Activated B cell treated with CpG ODN at 0.5 μM for 24 hours (primary cell): ENCODE results near the gene MKLN1. TPM values are rescaled to one million over a fixed set of nuclear protein-coding genes. Genes with fewer than 3 reads are reported as not detected.

Experiments
- ATAC-seq: fragments of 200-7000 bp; cut with Tn5 transposase; one replicate; pipeline ENCODE4 v1.10.0; 2021; ENCODE audit warnings: low read depth, mild to moderate bottlenecking, moderate library complexity
- CTCF ChIA-PET: fragments of 350-600 bp; sonication (Branson Sonifier 250); formaldehyde crosslinking; loops from one replicate; lab custom pipeline; 2021; ENCODE audit warnings: antibody characterized with exemption; lab: Charles Lee
- POLR2A ChIA-PET: fragments of 350-600 bp; sonication (Branson Sonifier 250); formaldehyde crosslinking; loops from one replicate; lab custom pipeline; 2021; ENCODE audit warnings: antibody characterized with exemption; lab: Charles Lee
- DNase-seq: peaks from one replicate; pipeline ENCODE4 v3.0.0; 2022
- H3K27ac Mint-ChIP-seq: one replicate; pipeline ENCODE4 v1.8.0; 2020; ENCODE audit warnings: mixed read lengths
- H3K27me3 Mint-ChIP-seq: one replicate; pipeline ENCODE4 v1.8.0; 2021; ENCODE audit warnings: mixed read lengths
- H3K36me3 Mint-ChIP-seq: one replicate; pipeline ENCODE4 v1.8.0; 2021; ENCODE audit warnings: low read depth, mixed read lengths
- H3K4me1 Mint-ChIP-seq: one replicate; pipeline ENCODE4 v1.8.0; 2021; ENCODE audit warnings: mixed read lengths
- H3K4me3 Mint-ChIP-seq: one replicate; pipeline ENCODE4 v1.8.0; 2020; ENCODE audit warnings: mild to moderate bottlenecking, mixed read lengths
- H3K9me3 Mint-ChIP-seq: one replicate; pipeline ENCODE4 v1.8.0; 2020; ENCODE audit warnings: mixed read lengths
- intact Hi-C: fragments of 100-400 bp; cut with micrococcal nuclease; formaldehyde crosslinking; loops from one replicate; pipeline ENCODE4 v1.15.1; 2024
- total RNA-seq: library from RNA; stranded (reverse); gene quantifications from 2 replicates; pipeline ENCODE4 v1.2.3, GENCODE V29; 2022
- TF ChIP-seq, protein P1 (sequence below): fragments of 200-600 bp; IDR thresholded peaks from one replicate; pipeline ENCODE4 v1.8.0; 2022; ENCODE audit warnings: antibody characterized with exemption, mild to moderate bottlenecking

Gene MKLN1
- total RNA-seq, 1 donor from 2014 or later: 64.6 TPM

DNA sequence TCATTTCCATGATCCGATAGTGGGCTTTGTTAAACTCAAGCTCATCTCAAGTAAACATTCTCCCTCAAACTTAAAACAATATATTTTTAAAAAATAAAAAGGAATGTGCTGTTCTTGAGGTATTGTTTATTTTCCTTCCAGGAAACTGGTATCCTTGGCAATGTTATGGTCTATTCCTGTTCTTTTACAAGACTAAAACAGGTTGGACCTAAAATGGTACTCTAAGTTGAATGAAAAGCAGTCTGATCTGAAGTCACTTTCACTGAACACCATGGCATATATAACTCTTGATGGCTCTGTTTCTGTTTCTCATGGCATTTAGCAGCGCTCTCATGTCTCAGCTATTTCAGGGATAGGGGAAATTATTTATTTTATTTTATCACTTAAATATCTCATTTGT lies 158.7 kb downstream of the MKLN1 start:
- DNase-seq: no peak
- H3K4me3 Mint-ChIP-seq: no peak overlapping the region
- TF ChIP-seq, protein P1, sequence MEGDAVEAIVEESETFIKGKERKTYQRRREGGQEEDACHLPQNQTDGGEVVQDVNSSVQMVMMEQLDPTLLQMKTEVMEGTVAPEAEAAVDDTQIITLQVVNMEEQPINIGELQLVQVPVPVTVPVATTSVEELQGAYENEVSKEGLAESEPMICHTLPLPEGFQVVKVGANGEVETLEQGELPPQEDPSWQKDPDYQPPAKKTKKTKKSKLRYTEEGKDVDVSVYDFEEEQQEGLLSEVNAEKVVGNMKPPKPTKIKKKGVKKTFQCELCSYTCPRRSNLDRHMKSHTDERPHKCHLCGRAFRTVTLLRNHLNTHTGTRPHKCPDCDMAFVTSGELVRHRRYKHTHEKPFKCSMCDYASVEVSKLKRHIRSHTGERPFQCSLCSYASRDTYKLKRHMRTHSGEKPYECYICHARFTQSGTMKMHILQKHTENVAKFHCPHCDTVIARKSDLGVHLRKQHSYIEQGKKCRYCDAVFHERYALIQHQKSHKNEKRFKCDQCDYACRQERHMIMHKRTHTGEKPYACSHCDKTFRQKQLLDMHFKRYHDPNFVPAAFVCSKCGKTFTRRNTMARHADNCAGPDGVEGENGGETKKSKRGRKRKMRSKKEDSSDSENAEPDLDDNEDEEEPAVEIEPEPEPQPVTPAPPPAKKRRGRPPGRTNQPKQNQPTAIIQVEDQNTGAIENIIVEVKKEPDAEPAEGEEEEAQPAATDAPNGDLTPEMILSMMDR: no peak
- POLR2A ChIA-PET: no interaction called here
- ATAC-seq: no peak
- CTCF ChIA-PET: interaction anchor here (1.1 kb wide), 1 partner anchor 28 kb away, joined by 3 read pairs; no protein-coding TSS in a partner anchor
- intact Hi-C loops: no loop called here
- H3K9me3 Mint-ChIP-seq: no peaks in the 10 kb centered on the region
- H3K4me1 Mint-ChIP-seq: peaks cover 13% of the 10 kb centered on the region
- H3K27ac Mint-ChIP-seq: no peak overlapping the region
- H3K36me3 Mint-ChIP-seq: peaks cover 43% of the 10 kb centered on the region
- no peaks in the 10 kb centered on the region for H3K27me3 Mint-ChIP-seq

DNA sequence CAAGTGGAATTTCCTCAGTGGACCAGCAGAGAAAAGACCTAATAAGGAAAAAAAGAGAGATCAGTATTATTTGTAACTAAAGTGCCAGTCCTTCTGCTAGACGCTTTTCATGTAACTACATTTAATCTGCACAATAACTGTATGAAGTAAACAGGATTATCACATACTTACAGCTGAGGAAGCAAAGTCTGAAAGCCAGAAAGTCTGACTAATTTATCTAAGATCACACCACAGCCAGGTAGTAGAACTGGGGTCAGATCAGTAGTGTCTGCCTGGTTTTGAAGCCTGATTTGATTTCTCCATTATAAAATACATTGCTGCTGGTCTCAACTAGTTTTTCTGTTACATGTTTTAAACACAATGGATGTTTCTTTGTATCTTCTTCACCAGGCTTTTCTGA lies 159.5 kb downstream of the MKLN1 start:
- ATAC-seq (no peak), DNase-seq (no peak)
- no peaks in the 10 kb centered on the region for H3K9me3 Mint-ChIP-seq
- TF ChIP-seq, protein P1: no peak
- no peak overlapping the region for H3K4me3 Mint-ChIP-seq
- no peaks in the 10 kb centered on the region for H3K27me3 Mint-ChIP-seq
- ChIA-PET POLR2A (no interaction called here), CTCF (interaction anchor here (1.1 kb wide), 1 partner anchor 27 kb away, joined by 3 read pairs; no protein-coding TSS in a partner anchor)
- H3K36me3 Mint-ChIP-seq: peaks cover 43% of the 10 kb centered on the region
- H3K4me1 Mint-ChIP-seq: peaks cover 9% of the 10 kb centered on the region
- intact Hi-C loops: no loop called here
- no peak overlapping the region for H3K27ac Mint-ChIP-seq

DNA sequence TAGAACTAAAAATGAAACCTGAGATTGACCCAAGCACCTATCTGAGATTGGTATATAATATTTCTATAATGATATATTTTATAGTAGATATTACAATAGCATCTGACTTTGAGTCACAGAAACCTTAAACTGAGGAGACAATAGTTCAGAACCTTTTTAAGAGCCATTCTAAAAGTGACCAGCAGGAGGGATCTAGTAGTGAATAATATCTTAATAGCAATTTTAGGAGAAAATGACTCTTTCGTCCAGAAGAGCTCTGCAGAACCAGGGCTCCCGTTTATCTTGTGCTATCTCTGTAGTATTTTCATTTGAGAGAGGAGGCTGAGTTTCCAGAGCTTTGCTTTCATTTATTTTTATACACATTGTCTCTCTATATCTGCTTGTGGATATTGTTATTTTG lies 160.7 kb downstream of the MKLN1 start:
- no peaks in the 10 kb centered on the region for H3K4me1 Mint-ChIP-seq
- no peaks in the 10 kb centered on the region for H3K27me3 Mint-ChIP-seq
- peaks cover 39% of the 10 kb centered on the region for H3K36me3 Mint-ChIP-seq
- DNase-seq: no peak
- H3K27ac Mint-ChIP-seq: no peak overlapping the region
- CTCF ChIA-PET: no interaction called here
- no peak overlapping the region for H3K4me3 Mint-ChIP-seq
- H3K9me3 Mint-ChIP-seq: no peaks in the 10 kb centered on the region
- POLR2A ChIA-PET: no interaction called here
- intact Hi-C loops: no loop called here
- TF ChIP-seq, protein P1: no peak
- no peak for ATAC-seq

DNA sequence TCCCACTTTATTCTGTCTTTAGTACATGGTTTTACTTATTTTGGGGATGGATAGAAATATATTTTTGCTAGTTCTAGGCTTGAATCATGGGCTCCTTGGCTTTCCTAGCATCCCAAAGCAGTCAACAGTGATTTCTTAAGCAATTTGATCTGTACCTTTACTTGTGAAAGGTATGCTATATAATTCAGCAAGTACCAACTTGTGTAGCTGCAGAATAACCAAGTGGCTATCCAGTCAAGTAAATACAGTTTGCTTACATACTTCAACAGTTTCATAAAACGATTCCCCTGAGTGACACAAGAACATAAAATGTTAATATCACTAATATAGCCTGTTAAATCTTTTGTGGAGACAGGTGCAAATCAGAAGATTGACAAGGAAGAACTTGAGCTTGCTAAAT lies 161.5 kb downstream of the MKLN1 start:
- Mint-ChIP-seq H3K27ac (no peak overlapping the region), H3K4me1 (no peaks in the 10 kb centered on the region), H3K4me3 (no peak overlapping the region), H3K27me3 (no peaks in the 10 kb centered on the region), H3K36me3 (peaks cover 36% of the 10 kb centered on the region), H3K9me3 (no peaks in the 10 kb centered on the region)
- intact Hi-C loops: no loop called here
- ATAC-seq (no peak), DNase-seq (no peak)
- TF ChIP-seq, protein P1: no peak
- ChIA-PET POLR2A (no interaction called here), CTCF (no interaction called here)

DNA sequence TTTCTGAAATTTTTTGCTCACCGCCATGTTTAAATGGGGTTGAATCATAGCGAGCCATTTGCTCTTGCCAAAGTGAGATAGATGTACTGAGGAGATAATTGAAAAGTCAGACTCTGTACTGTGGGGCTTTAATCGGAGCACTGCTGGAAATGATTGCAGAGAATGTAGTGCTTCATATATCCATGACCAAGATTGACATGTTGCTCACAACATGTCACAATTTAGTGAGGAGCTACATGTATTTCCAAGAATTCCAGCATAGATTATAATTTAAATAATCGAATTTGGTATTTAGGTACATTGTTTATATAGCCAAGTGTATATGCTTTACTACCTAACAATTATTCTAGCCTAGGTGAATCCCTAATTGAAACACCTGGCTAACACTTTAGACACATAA lies 162.2 kb downstream of the MKLN1 start:
- CTCF ChIA-PET: no interaction called here
- Mint-ChIP-seq H3K9me3 (no peaks in the 10 kb centered on the region), H3K27me3 (no peaks in the 10 kb centered on the region), H3K4me3 (no peak overlapping the region), H3K27ac (no peak overlapping the region), H3K36me3 (peaks cover 32% of the 10 kb centered on the region), H3K4me1 (no peaks in the 10 kb centered on the region)
- intact Hi-C loops: no loop called here
- ATAC-seq (no peak), DNase-seq (no peak)
- TF ChIP-seq, protein P1: no peak
- POLR2A ChIA-PET: no interaction called here
